ENCODE measurements around the gene C22orf31.

GRCh38 chr22:29018293-29019189, 43.1 kb downstream of the C22orf31 start:
- TF ChIP-seq GATA2 (IDR thresholded peaks at IDR 0.05; ENCODE audit: low read depth, low read length), result no peak
- TF ChIP-seq GATA3 (IDR thresholded peaks at IDR 0.05; ENCODE audit: low read depth, low read length), result no peak
